HCT116 (cell line): ENCODE data around the gene TEKT3. TPM values are rescaled to one million over a fixed set of nuclear protein-coding genes. Genes with fewer than 3 reads are reported as not detected.

Experiments used
- ATAC-seq: fragments of 200-7000 bp; cut with Tn5 transposase; 2 replicates; pipeline ENCODE4 v1.9.1; 2020; ENCODE audit warnings: mild to moderate bottlenecking, moderate library complexity
- BruUV-seq: library from RNA; stranded (reverse); fragments of 400-500 nt; replicated peaks from 2 replicates; lab custom pipeline; 2021; lab: Mats Ljungman, UMichigan
- CTCF ChIA-PET: fragments of 300-600 bp; sonication (Branson Sonifier 250); formaldehyde crosslinking; loops from one replicate; lab custom pipeline; 2021; ENCODE audit warnings: antibody characterized with exemption; lab: Charles Lee
- POLR2A ChIA-PET: fragments of 300-600, 350-600 bp; sonication (Branson Sonifier 250); formaldehyde crosslinking; loops from one replicate; lab custom pipeline; 2021; ENCODE audit warnings: antibody characterized with exemption; lab: Charles Lee
- RAD21 ChIA-PET, 2 experiments: fragments of 300-600 bp; sonication (Branson Sonifier 250); formaldehyde crosslinking; loops; one replicate each; lab custom pipeline; 2023; ENCODE audit warnings: low total read pairs in 2 of 2; ENCODE audit not compliant: uncharacterized antibody in 2 of 2, unreplicated experiment in 2 of 2, low non-redundant PET in 1 of 2; lab: Charles Lee
- DNase-seq: peaks from one replicate; pipeline ENCODE4 v3.0.0-alpha.2; 2010; ENCODE audit warnings: low read depth, low spot score
- H2AFZ ChIP-seq: fragments of 200-600 bp; shearing (Covaris generic), sonication (generic); 2 replicates; pipeline ENCODE4 v1.6.1; 2017; ENCODE audit warnings: low read depth, mixed run types, mixed read lengths, antibody characterized with exemption, low read length; ENCODE audit not compliant: poor library complexity, severe bottlenecking
- H3K27ac ChIP-seq: 2 replicates; pipeline ENCODE4 v1.5.1; 2012; ENCODE audit warnings: low read depth, low read length
- H3K27me3 ChIP-seq: fragments of 200-600 bp; sonication (generic); 2 replicates; pipeline ENCODE4 v1.6.1; 2016; ENCODE audit warnings: mixed run types, low read length, mixed read lengths; ENCODE audit not compliant: insufficient read depth
- H3K36me3 ChIP-seq, 2 experiments: fragments of 200-500 bp in 1 of 2; fragments of 200-600 bp in 1 of 2; sonication (Bioruptor generic) in 1 of 2; sonication (generic) in 1 of 2; 2 replicates each; pipeline versions ENCODE4 v1.5.1 to v1.6.1; 2014 to 2016; ENCODE audit warnings: low read length in 2 of 2, inconsistent platforms in 1 of 2, mixed read lengths in 1 of 2, mixed run types in 1 of 2; ENCODE audit not compliant: insufficient read depth in 2 of 2, control insufficient read depth in 1 of 2
- H3K4me1 ChIP-seq, 2 experiments: fragments of 200-600 bp in 1 of 2; sonication (generic) in 1 of 2; 2 replicates each; pipeline versions ENCODE4 v1.5.1 to v1.6.1; 2012 to 2017; ENCODE audit warnings: low read length in 2 of 2, inconsistent platforms in 1 of 2, mild to moderate bottlenecking in 1 of 2, mixed read lengths in 1 of 2, mixed run types in 1 of 2, moderate library complexity in 1 of 2; ENCODE audit not compliant: insufficient read depth in 2 of 2, control insufficient read depth in 1 of 2
- H3K4me2 ChIP-seq: fragments of 200-600 bp; sonication (generic); 2 replicates; pipeline ENCODE4 v1.6.1; 2017; ENCODE audit warnings: mixed run types, low read length, mixed read lengths
- H3K4me3 ChIP-seq, 2 experiments: fragments of 200-600 bp in 1 of 2; sonication (generic) in 1 of 2; replicated peaks in 1 of 2; 2 replicates each; pipeline ENCODE4 v1.5.1; 2011 to 2016; ENCODE audit warnings: low read length in 2 of 2, control low read depth in 1 of 2, low read depth in 1 of 2, mild to moderate bottlenecking in 1 of 2, mixed read lengths in 1 of 2, mixed run types in 1 of 2
- H3K79me2 ChIP-seq: fragments of 200-600 bp; sonication (generic); 2 replicates; pipeline ENCODE4 v1.6.1; 2017; ENCODE audit warnings: mild to moderate bottlenecking, mixed run types, low read length, moderate library complexity, mixed read lengths; ENCODE audit not compliant: insufficient read depth
- H3K9ac ChIP-seq: fragments of 200-600 bp; sonication (generic); 2 replicates; pipeline ENCODE4 v1.6.1; 2016; ENCODE audit warnings: low read length, mixed read lengths
- H3K9me2 ChIP-seq: fragments of 200-600 bp; sonication (generic), shearing (Covaris generic); 2 replicates; pipeline ENCODE4 v1.6.1; 2017; ENCODE audit warnings: mixed run types, mild to moderate bottlenecking, moderate library complexity; ENCODE audit not compliant: insufficient read depth
- H3K9me3 ChIP-seq, 2 experiments: fragments of 200-500 bp in 1 of 2; fragments of 200-600 bp in 1 of 2; sonication (Bioruptor generic) in 1 of 2; sonication (generic) in 1 of 2; 2 replicates each; pipeline ENCODE4 v1.6.1; 2014 to 2017; ENCODE audit warnings: low read length in 2 of 2, mixed read lengths in 2 of 2, inconsistent platforms in 1 of 2, low read depth in 1 of 2, mild to moderate bottlenecking in 1 of 2, mixed run types in 1 of 2, moderate library complexity in 1 of 2; ENCODE audit not compliant: control insufficient read depth in 1 of 2, insufficient read depth in 1 of 2
- H4K20me1 ChIP-seq: fragments of 200-600 bp; sonication (generic), shearing (Covaris generic); 2 replicates; pipeline ENCODE4 v1.6.1; 2017; ENCODE audit warnings: mixed run types, mild to moderate bottlenecking, moderate library complexity; ENCODE audit not compliant: insufficient read depth
- ATF3 ChIP-seq: IDR thresholded peaks from 2 replicates; pipeline ENCODE4 v1.6.1; 2012
- CBX3 ChIP-seq: IDR thresholded peaks from 2 replicates; pipeline ENCODE4 v1.6.1; 2012; ENCODE audit warnings: low read depth
- CTCF ChIP-seq, 3 experiments: fragments of 200-600 bp in 1 of 3; sonication (generic) in 1 of 3; IDR thresholded peaks in 2 of 3; conservative IDR thresholded peaks in 1 of 3; 2 replicates each; pipeline ENCODE4 v1.5.1; 2012 to 2017; ENCODE audit warnings: low read depth in 2 of 3, low read length in 2 of 3, antibody characterized with exemption in 1 of 3, borderline replicate concordance in 1 of 3, control low read depth in 1 of 3, mild to moderate bottlenecking in 1 of 3, mixed read lengths in 1 of 3, mixed run types in 1 of 3, moderate library complexity in 1 of 3; ENCODE audit not compliant: insufficient read depth in 1 of 3
- EGR1 ChIP-seq: IDR thresholded peaks from 2 replicates; pipeline ENCODE4 v1.6.1; 2012; ENCODE audit warnings: low read depth
- EZH2 ChIP-seq: fragments of 200-600 bp; sonication (generic); IDR thresholded peaks from 2 replicates; pipeline ENCODE4 v1.6.1; 2017; ENCODE audit warnings: antibody characterized with exemption, mixed run types
- FOSL1 ChIP-seq: IDR thresholded peaks from 2 replicates; pipeline ENCODE4 v1.6.1; 2012; ENCODE audit warnings: low read depth
- JUND ChIP-seq: IDR thresholded peaks from 2 replicates; pipeline ENCODE4 v1.6.1; 2012
- MAX ChIP-seq: IDR thresholded peaks from 2 replicates; pipeline ENCODE4 v1.6.1; 2012
- POLR2A ChIP-seq: IDR thresholded peaks from 2 replicates; pipeline ENCODE4 v1.7.0; 2011; ENCODE audit warnings: borderline replicate concordance; ENCODE audit not compliant: insufficient read depth, insufficient read length; ENCODE audit errors: extremely low read depth
- RAD21 ChIP-seq: IDR thresholded peaks from 2 replicates; pipeline ENCODE4 v1.6.1; 2012; ENCODE audit warnings: low read depth, mild to moderate bottlenecking
- SRF ChIP-seq: IDR thresholded peaks from 2 replicates; pipeline ENCODE4 v1.6.1; 2012; ENCODE audit warnings: low read depth
- TCF7L2 ChIP-seq: IDR thresholded peaks from 2 replicates; pipeline ENCODE4 v1.7.0; 2011; ENCODE audit warnings: borderline replicate concordance, inconsistent platforms; ENCODE audit not compliant: insufficient read depth, insufficient read length; ENCODE audit errors: extremely low read depth
- YY1 ChIP-seq: IDR thresholded peaks from 2 replicates; pipeline ENCODE4 v1.6.1; 2011; ENCODE audit warnings: low read length, low read depth, moderate library complexity, mild to moderate bottlenecking; ENCODE audit not compliant: insufficient replicate concordance; ENCODE audit errors: extremely low read depth
- ZBTB33 ChIP-seq: IDR thresholded peaks from 2 replicates; pipeline ENCODE4 v1.6.1; 2011; ENCODE audit warnings: mild to moderate bottlenecking, low read length, moderate library complexity; ENCODE audit not compliant: insufficient replicate concordance; ENCODE audit errors: extremely low read depth
- ZFX ChIP-seq: fragments of 450-650 bp; IDR thresholded peaks from 2 replicates; pipeline ENCODE4 v1.6.1; 2017
- ZNF274 ChIP-seq: fragments of 200-500 bp; sonication (Bioruptor generic); IDR thresholded peaks from 2 replicates; pipeline ENCODE4 v1.6.1; 2014; ENCODE audit warnings: mild to moderate bottlenecking, low read depth, low read length, inconsistent platforms
- intact Hi-C: fragments of 100-400 bp; cut with micrococcal nuclease; formaldehyde crosslinking; loops from 2 replicates; pipeline ENCODE4 v1.10.0; 2022
- total RNA-seq: library from RNA; stranded (reverse); gene quantifications from one replicate; pipeline ENCODE4 v1.2.1, GENCODE V29; 2021; ENCODE audit not compliant: unreplicated experiment

The TEKT3 gene
- total RNA-seq, 1 experiment from 2014 or later, result 0.64 TPM

GRCh38 chr17:15349119-15349518 lies 7.7 kb upstream of the TEKT3 start:
- Histone ChIP-seq H3K79me2 (no peaks in the 10 kb centered on the region), H3K9me2 (no peaks in the 10 kb centered on the region), H2AFZ (no peak overlapping the region), H3K4me2 (no peak overlapping the region), H3K4me1 (no peaks in the 10 kb centered on the region), H3K4me3 (no peak overlapping the region), H3K36me3 (no peaks in the 10 kb centered on the region), H3K9me3 (no peaks in the 10 kb centered on the region), H4K20me1 (no peaks in the 10 kb centered on the region), H3K27me3 (no peaks in the 10 kb centered on the region), H3K9ac (no peak overlapping the region), H3K27ac (no peak overlapping the region)
- ChIA-PET CTCF (no interaction called here), RAD21 (no interaction called here), POLR2A (interaction anchor here (0.6 kb wide), 1 partner anchor 9 kb away, joined by 5 read pairs; no protein-coding TSS in a partner anchor)
- no peak for DNase-seq
- intact Hi-C loops, result no loop called here
- no TSS peak for BruUV-seq
- ATAC-seq, result no peak
- TF ChIP-seq EGR1 (no peak), ATF3 (no peak), FOSL1 (no peak), YY1 (no peak), JUND (no peak), ZFX (no peak), TCF7L2 (no peak), SRF (no peak), POLR2A (no peak), ZBTB33 (no peak), CTCF (IDR thresholded peaks at IDR 0.05 in 2 of 3, conservative IDR thresholded peaks at IDR 0.05 in 1 of 3; ENCODE audit: borderline replicate concordance in 1 of 3, insufficient read depth in 1 of 3, low read depth in 2 of 3, low read length in 2 of 3) (no peak), EZH2 (no peak), ZNF274 (no peak), RAD21 (no peak), CBX3 (no peak), MAX (no peak)
